ENCODE results near the gene KLF13. TPM values are rescaled to one million over a fixed set of nuclear protein-coding genes. Genes with fewer than 3 reads are reported as not detected.

KLF13 gene
- total RNA-seq, 1 experiment from 2014 or later = 60.1 TPM

DNA sequence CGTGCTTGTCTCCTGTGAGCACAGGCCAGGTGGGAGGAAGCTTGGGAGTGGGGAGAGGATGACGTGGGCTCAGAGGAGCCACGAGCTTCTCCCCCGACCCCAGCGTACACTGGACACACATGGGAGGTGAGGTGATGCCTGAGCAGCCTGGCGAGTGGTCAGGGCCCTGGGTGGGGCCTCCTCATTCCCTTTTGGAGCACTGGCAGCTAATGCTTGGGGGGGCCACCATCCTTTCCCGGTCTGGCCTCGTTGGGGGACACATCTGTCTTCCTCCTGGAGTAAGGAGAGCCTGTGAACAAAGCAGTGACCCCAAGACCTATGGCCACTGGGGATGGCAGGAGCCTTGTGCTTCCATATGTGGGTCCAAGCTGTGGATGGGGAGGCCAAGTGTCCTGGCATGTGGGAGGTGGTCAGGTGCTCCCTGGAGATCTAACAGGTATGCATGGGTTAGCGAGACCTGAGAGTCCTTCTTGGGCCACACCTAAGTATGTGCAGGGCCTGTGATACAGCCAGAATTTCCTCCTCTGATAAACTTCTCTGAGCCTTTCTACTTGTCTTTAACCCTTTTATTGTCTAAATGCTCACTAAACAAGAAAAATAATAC lies 9.5 kb downstream of the KLF13 start:
- H3K79me2 ChIP-seq (ENCODE audit: insufficient read depth, low read length) = peaks cover 84% of the 10 kb centered on the region
- no peak for ATAC-seq
- DNase-seq (ENCODE audit: low read depth, low spot score) = no peak
- TF ChIP-seq EZH2phosphoT487 (IDR thresholded peaks at IDR 0.05; ENCODE audit: borderline replicate concordance) (no peak), ZBTB33 (IDR thresholded peaks at IDR 0.05; ENCODE audit: extremely low read depth, insufficient replicate concordance, low read length) (no peak), FOSL1 (IDR thresholded peaks at IDR 0.05; ENCODE audit: low read depth) (no peak), EGR1 (IDR thresholded peaks at IDR 0.05; ENCODE audit: low read depth) (no peak)
- ChIA-PET RAD21 (ENCODE audit: low non-redundant PET in 1 of 2, low total read pairs in 2 of 2, uncharacterized antibody in 2 of 2, unreplicated experiment in 2 of 2) (no interaction called here), CTCF (no interaction called here), POLR2A (no interaction called here)
- H3K4me2 ChIP-seq (ENCODE audit: low read length) = no peak overlapping the region
- no peaks in the 10 kb centered on the region for H3K27me3 ChIP-seq (ENCODE audit: insufficient read depth, low read length)
- no peak overlapping the region for H3K4me3 ChIP-seq (replicated peaks in 1 of 2; ENCODE audit: low read depth in 1 of 2, low read length in 2 of 2)
- no peak overlapping the region for H2AFZ ChIP-seq (ENCODE audit: low read depth, low read length, poor library complexity, severe bottlenecking)
- H4K20me1 ChIP-seq (ENCODE audit: insufficient read depth) = no peaks in the 10 kb centered on the region
- H3K36me3 ChIP-seq (ENCODE audit: control insufficient read depth in 1 of 2, insufficient read depth in 2 of 2, low read length in 2 of 2) = no peaks in the 10 kb centered on the region
- H3K9me3 ChIP-seq (ENCODE audit: control insufficient read depth in 1 of 2, insufficient read depth in 1 of 2, low read depth in 1 of 2, low read length in 2 of 2) = no peaks in the 10 kb centered on the region
- H3K9me2 ChIP-seq (ENCODE audit: insufficient read depth) = no peaks in the 10 kb centered on the region
- H3K9ac ChIP-seq (ENCODE audit: low read length) = no peak overlapping the region
- no peak overlapping the region for H3K27ac ChIP-seq (ENCODE audit: low read depth, low read length)
- BruUV-seq (replicated peaks) = no TSS peak
- intact Hi-C loops (cut with micrococcal nuclease) = no loop called here
- H3K4me1 ChIP-seq (ENCODE audit: control insufficient read depth in 1 of 2, insufficient read depth in 2 of 2, low read length in 2 of 2) = peaks cover 7% of the 10 kb centered on the region in 2 experiments; a peak in 3 of 4 replicates

- Histone ChIP-seq H2AFZ (ENCODE audit: low read depth, low read length, poor library complexity, severe bottlenecking) (no peak overlapping the region), H3K27me3 (ENCODE audit: insufficient read depth, low read length) (no peaks in the 10 kb centered on the region), H3K36me3 (ENCODE audit: control insufficient read depth in 1 of 2, insufficient read depth in 2 of 2, low read length in 2 of 2) (no peaks in the 10 kb centered on the region), H3K79me2 (ENCODE audit: insufficient read depth, low read length) (peaks cover 79% of the 10 kb centered on the region), H3K4me2 (ENCODE audit: low read length) (no peak overlapping the region), H3K9me3 (ENCODE audit: control insufficient read depth in 1 of 2, insufficient read depth in 1 of 2, low read depth in 1 of 2, low read length in 2 of 2) (no peaks in the 10 kb centered on the region), H3K4me3 (replicated peaks in 1 of 2; ENCODE audit: low read depth in 1 of 2, low read length in 2 of 2) (no peak overlapping the region), H3K9ac (ENCODE audit: low read length) (no peak overlapping the region), H4K20me1 (ENCODE audit: insufficient read depth) (no peaks in the 10 kb centered on the region), H3K4me1 (ENCODE audit: control insufficient read depth in 1 of 2, insufficient read depth in 2 of 2, low read length in 2 of 2) (peaks cover 7% of the 10 kb centered on the region in 2 experiments; a peak in 3 of 4 replicates), H3K27ac (ENCODE audit: low read depth, low read length) (no peak overlapping the region), H3K9me2 (ENCODE audit: insufficient read depth) (no peaks in the 10 kb centered on the region)
- intact Hi-C loops (cut with micrococcal nuclease) = no loop called here
- no peak for ATAC-seq
- POLR2A ChIA-PET = no interaction called here
- CTCF ChIA-PET = no interaction called here
- no TSS peak for BruUV-seq (replicated peaks)
- DNase-seq (ENCODE audit: low read depth, low spot score) = no peak
- no peak for TF ChIP-seq EZH2phosphoT487 (IDR thresholded peaks at IDR 0.05; ENCODE audit: borderline replicate concordance)
- TF ChIP-seq POLR2A (IDR thresholded peaks at IDR 0.05; ENCODE audit: borderline replicate concordance, extremely low read depth, insufficient read depth, insufficient read length) = no peak
- TF ChIP-seq ZFX (IDR thresholded peaks at IDR 0.05) = no peak
- TF ChIP-seq SRF (IDR thresholded peaks at IDR 0.05; ENCODE audit: low read depth) = no peak
- no peak for TF ChIP-seq RAD21 (IDR thresholded peaks at IDR 0.05; ENCODE audit: low read depth)
- TF ChIP-seq SIN3A (IDR thresholded peaks at IDR 0.05; ENCODE audit: low read depth) = no peak
- TF ChIP-seq SP1 (IDR thresholded peaks at IDR 0.05; ENCODE audit: low read depth) = no peak
- TF ChIP-seq, protein P1, sequence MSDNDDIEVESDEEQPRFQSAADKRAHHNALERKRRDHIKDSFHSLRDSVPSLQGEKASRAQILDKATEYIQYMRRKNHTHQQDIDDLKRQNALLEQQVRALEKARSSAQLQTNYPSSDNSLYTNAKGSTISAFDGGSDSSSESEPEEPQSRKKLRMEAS (IDR thresholded peaks at IDR 0.05) = no peak
- no peak for TF ChIP-seq ELF1 (IDR thresholded peaks at IDR 0.05; ENCODE audit: borderline replicate concordance, low read depth)
- TF ChIP-seq TCF7L2 (IDR thresholded peaks at IDR 0.05; ENCODE audit: borderline replicate concordance, extremely low read depth, insufficient read depth, insufficient read length) = no peak
- TF ChIP-seq POLR2AphosphoS5 (IDR thresholded peaks at IDR 0.05; ENCODE audit: low read depth, low read length) = no peak
- RAD21 ChIA-PET (ENCODE audit: low non-redundant PET in 1 of 2, low total read pairs in 2 of 2, uncharacterized antibody in 2 of 2, unreplicated experiment in 2 of 2) = no interaction called here
These were observed 10.1 kb downstream of the KLF13 start for GRCh38 chr15:31336593-31337295.

Data from HCT116 (cell line).